Dendritic cell treated with granulocyte-macrophage colony-stimulating factor and Interleukin-4, amounts not matched to agents 40 ng/mL and 50 ng/mL, for 4 days (primary cell): ENCODE data around the gene CACTIN.
A peak's percentile ranks its signal among the peaks of the same experiment; 100 is the strongest.
"Not testable (repeated sequence)": the region's sequence is repeated elsewhere in the genome, so short reads cannot be mapped to it uniquely, and the experiment has no call there.

ENCODE experiments used
- H3K27ac Mint-ChIP-seq: one replicate; pipeline ENCODE4 v1.8.0; 2022; ENCODE audit warnings: mild to moderate bottlenecking, mixed read lengths
- H3K27me3 Mint-ChIP-seq: one replicate; pipeline ENCODE4 v1.8.0; 2022; ENCODE audit warnings: mild to moderate bottlenecking, mixed read lengths
- H3K36me3 Mint-ChIP-seq: one replicate; pipeline ENCODE4 v1.8.0; 2022; ENCODE audit warnings: low read depth, mixed read lengths
- H3K4me1 Mint-ChIP-seq: one replicate; pipeline ENCODE4 v1.8.0; 2022; ENCODE audit warnings: low read depth, mixed read lengths
- H3K4me3 Mint-ChIP-seq: one replicate; pipeline ENCODE4 v1.8.0; 2022; ENCODE audit warnings: mild to moderate bottlenecking, moderate library complexity, mixed read lengths
- H3K9me3 Mint-ChIP-seq: one replicate; pipeline ENCODE4 v1.8.0; 2022; ENCODE audit warnings: mixed read lengths
- intact Hi-C: fragments of 100-400 bp; cut with micrococcal nuclease; formaldehyde crosslinking; loops from one replicate; pipeline ENCODE4 v1.15.0; 2022

Gene CACTIN

DNA sequence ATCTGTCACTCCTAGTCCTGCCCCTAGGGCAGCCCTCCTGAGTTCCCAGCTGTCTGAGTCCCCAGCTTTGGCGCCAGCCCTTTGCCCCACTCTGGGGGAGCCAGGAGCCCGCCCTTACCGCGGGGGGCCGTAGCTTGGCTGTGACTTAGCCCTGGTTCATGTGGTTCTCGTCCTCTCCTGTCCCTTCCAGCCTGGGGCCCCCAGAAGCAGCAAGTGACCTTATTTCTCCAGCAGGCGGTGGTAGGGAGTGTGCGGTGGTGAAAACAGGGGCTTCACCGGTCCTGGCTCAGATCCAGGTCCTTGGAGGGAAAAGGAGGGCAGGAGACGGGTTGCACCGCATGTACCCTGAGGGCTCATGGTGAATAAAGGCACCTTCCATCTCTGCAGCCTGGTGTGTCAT, 33.4 kb downstream of the CACTIN start:
- intact Hi-C loops: no loop called here
- no peaks in the 10 kb centered on the region for H3K9me3 Mint-ChIP-seq
- H3K4me1 Mint-ChIP-seq: no peaks in the 10 kb centered on the region
- no peaks in the 10 kb centered on the region for H3K36me3 Mint-ChIP-seq
- peaks cover 55% of the 10 kb centered on the region for H3K27me3 Mint-ChIP-seq
- H3K27ac Mint-ChIP-seq: no peak overlapping the region
- no peak overlapping the region for H3K4me3 Mint-ChIP-seq

DNA sequence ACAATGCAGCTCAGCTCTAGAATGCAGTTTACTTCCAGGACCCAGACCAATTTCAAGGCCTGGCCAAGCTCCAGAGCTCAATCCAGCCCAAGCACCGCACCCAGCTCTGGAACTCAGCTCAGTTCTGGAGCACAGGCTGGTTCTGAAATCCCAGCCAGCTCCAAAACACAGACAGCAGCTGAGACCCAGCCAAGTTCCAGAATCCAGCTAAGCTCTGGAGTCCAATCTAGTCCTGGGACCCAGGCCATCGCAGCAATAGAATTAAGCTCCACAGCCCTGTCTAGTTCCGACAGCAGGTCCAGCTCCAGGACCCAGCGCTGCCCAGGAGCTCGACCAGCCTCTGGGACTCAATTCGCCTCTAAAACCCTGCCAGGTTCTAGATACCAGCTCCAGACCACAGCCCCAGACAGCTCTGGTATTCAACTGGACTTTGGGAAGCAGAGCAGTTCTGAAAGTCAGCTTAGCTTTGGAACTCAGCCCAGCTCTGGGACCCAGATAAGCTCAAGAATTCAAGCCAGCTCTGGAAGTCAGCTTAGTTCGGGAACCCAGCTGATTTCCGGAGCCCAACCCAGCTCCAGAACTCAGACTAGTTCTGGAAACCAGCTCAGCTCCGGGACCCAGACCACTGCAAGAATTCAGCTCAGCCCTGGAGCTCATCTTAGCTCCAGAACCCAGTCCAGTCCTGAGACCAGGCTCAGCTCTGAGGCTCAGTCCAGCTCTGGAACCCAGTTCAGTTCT, 34.5 kb downstream of the CACTIN start:
- Mint-ChIP-seq H3K4me1 (no peaks in the 10 kb centered on the region), H3K9me3 (no peaks in the 10 kb centered on the region), H3K27ac (no peak overlapping the region), H3K4me3 (no peak overlapping the region), H3K27me3 (peaks cover 60% of the 10 kb centered on the region), H3K36me3 (no peaks in the 10 kb centered on the region)
- intact Hi-C loops: no loop called here

GRCh38 chr19:3590991-3591659, 35.5 kb downstream of the CACTIN start:
- no peak overlapping the region for H3K4me3 Mint-ChIP-seq
- H3K36me3 Mint-ChIP-seq: no peaks in the 10 kb centered on the region
- H3K4me1 Mint-ChIP-seq: no peaks in the 10 kb centered on the region
- peaks cover 69% of the 10 kb centered on the region for H3K27me3 Mint-ChIP-seq
- H3K27ac Mint-ChIP-seq: no peak overlapping the region
- intact Hi-C loops: no loop called here
- no peaks in the 10 kb centered on the region for H3K9me3 Mint-ChIP-seq

DNA sequence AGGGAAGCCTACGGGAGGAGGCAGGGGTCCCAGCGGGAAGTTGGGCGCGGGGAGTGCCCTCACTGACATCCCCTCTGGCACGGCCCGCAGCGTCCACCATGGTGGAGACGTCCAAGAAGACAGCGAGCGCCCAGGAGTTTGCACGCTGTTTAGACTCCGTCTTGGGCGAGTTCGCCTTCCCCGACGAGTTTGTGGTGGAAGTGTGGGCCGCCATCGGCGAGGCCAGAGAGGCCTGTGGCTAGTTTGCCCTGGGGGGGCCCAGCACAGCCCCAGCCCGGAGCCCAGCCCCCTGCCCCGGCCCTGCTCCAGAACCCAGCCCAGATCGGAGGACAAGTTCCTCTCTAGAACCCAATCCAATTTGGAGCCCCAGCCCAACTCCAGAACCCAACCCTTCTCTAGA, 36.6 kb downstream of the CACTIN start:
- Mint-ChIP-seq H3K4me3 (no peak overlapping the region), H3K27me3 (peaks cover 72% of the 10 kb centered on the region), H3K9me3 (no peaks in the 10 kb centered on the region), H3K27ac (no peak overlapping the region), H3K4me1 (no peaks in the 10 kb centered on the region), H3K36me3 (no peaks in the 10 kb centered on the region)
- intact Hi-C loops: no loop called here

GRCh38 chr19:3589439-3589838, 37.2 kb downstream of the CACTIN start:
- intact Hi-C loops: no loop called here
- Mint-ChIP-seq H3K9me3 (no peaks in the 10 kb centered on the region), H3K27ac (no peak overlapping the region), H3K36me3 (no peaks in the 10 kb centered on the region), H3K4me1 (no peaks in the 10 kb centered on the region), H3K4me3 (no peak overlapping the region), H3K27me3 (peaks cover 73% of the 10 kb centered on the region)

DNA sequence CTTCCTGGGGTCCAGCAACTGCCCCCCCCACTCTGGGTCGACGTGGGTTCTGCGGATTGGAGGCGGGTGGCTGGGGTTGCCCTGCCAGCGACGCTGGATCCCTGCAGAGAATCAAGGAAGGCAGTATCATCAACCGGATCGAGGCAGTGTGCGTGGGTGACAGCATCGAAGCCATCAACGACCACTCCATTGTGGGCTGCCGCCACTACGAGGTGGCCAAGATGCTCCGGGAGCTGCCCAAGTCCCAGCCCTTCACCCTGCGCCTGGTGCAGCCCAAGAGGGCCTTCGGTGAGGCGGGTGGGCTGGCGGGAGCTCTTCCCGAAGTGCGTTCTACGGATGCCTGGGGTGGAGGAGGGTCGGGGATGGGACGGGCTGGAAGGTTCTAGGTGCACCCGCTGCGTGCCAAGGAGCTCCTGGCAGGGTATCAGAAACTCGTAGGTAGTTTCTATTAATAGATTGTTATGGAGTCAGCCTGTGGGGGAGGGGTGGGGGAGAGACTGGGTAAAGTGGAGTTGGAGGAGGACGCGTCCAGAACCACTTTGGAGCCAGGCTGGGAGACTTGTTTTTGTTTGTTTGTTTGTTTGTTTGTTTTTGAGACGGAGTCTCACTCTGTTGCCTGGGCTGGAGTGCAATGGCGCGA, 39.8 kb downstream of the CACTIN start:
- Mint-ChIP-seq H3K9me3 (no peaks in the 10 kb centered on the region), H3K4me1 (no peaks in the 10 kb centered on the region), H3K4me3 (no peak overlapping the region), H3K27ac (no peak overlapping the region), H3K27me3 (peaks cover 59% of the 10 kb centered on the region), H3K36me3 (no peaks in the 10 kb centered on the region)
- intact Hi-C loops: no loop called here

GRCh38 chr19:3586127-3586626, 40.4 kb downstream of the CACTIN start:
- no peak overlapping the region for H3K27ac Mint-ChIP-seq
- peak overlapping the region; percentile 37 for H3K4me3 Mint-ChIP-seq
- no peaks in the 10 kb centered on the region for H3K9me3 Mint-ChIP-seq
- no peaks in the 10 kb centered on the region for H3K36me3 Mint-ChIP-seq
- intact Hi-C loops: no loop called here
- peaks cover 53% of the 10 kb centered on the region for H3K27me3 Mint-ChIP-seq
- peaks cover under 1% of the 10 kb centered on the region for H3K4me1 Mint-ChIP-seq

DNA sequence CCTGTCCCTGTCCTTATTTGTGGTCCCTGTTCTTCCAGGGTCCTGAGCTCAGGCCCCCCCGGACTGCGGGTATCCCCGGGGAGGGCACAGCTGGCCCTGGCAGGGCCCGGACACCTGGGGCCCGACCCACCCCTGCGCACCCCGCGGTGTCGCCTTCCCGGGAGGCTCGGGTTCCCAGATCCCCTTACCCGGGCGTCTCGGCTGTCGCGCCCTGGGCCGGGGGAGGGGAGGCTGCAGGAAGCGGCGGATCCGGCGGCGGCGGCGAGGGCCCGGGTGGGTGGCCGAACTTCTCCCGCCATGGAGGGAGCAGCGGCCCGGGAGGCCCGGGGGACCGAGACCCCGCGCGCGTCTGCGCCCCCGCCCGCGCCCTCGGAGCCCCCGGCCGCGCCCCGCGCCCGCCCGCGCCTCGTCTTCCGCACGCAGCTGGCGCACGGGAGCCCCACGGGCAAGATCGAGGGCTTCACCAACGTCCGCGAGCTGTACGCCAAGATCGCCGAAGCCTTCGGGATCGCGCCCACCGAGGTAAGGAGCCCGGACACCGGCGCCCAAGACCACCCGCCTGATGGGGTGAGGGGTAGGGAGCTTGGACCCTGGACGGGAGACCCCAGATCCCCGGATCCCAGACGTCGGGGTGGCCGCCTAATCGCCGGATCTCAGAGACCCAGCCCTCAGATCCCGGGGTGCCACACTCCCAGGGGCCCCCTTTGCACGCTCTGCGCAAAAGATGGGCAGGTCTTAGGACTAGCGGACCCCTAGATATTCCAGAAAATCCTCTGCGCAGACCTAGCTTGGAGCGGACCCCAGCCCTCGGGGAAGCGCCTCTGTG, 41.1 kb downstream of the CACTIN start, which contains the start of gene GIPC3:
GIPC3 (plus strand) TSS at position 178 of the 826 bp plus-strand sequence; CDS start at position 298, 120 bp downstream.
- no peaks in the 10 kb centered on the region for H3K9me3 Mint-ChIP-seq
- peaks cover 7% of the 10 kb centered on the region for H3K4me1 Mint-ChIP-seq
- peak within 1 kb of the TSS; percentile 37 for H3K4me3 Mint-ChIP-seq
- H3K27ac Mint-ChIP-seq: no peak within 1 kb of the TSS
- peaks cover 48% of the 10 kb centered on the region for H3K27me3 Mint-ChIP-seq
- no peaks in the 10 kb centered on the region for H3K36me3 Mint-ChIP-seq
- intact Hi-C loops: no loop called here

DNA sequence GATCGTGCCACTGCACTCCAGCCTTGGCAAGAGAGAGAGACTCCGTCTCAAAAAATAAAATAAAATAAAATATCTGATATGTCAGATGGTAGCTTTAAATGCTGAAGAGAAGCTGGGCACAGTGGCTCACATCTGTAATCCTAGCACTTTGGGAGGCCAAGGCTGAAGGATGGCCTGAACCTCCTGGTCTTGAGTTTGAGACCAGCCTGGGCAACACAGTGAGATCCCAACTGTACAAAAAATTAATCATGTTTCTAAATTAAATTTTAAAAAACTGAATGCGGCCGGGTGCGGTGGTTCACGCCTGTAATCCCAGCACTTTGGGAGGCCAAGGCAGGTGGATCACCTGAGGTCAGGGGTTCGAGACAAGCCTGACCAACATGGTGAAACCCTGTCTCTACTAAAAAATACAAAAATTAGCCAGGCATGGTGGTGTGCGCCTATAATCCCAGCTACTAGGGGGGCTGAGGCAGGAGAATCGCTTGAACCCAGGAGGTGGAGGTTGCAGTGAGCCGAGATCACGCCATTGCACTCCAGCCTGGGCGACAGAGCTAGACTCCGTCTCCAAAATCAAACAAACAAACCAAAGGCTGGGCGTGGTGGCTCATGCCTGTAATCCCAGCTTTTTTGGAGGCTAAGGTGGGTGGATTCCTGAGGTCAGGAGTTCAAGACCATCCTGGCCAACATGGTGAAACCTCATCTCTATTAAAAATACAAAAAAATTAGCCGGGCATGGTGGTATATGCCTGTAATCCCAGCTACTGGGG, 42.4 kb downstream of the CACTIN start:
- H3K4me3 Mint-ChIP-seq, H3K36me3 Mint-ChIP-seq, intact Hi-C loops, H3K27ac Mint-ChIP-seq, H3K9me3 Mint-ChIP-seq: not testable (repeated sequence)
- Mint-ChIP-seq H3K27me3 (peaks cover 45% of the 10 kb centered on the region), H3K4me1 (peaks cover 20% of the 10 kb centered on the region)

DNA sequence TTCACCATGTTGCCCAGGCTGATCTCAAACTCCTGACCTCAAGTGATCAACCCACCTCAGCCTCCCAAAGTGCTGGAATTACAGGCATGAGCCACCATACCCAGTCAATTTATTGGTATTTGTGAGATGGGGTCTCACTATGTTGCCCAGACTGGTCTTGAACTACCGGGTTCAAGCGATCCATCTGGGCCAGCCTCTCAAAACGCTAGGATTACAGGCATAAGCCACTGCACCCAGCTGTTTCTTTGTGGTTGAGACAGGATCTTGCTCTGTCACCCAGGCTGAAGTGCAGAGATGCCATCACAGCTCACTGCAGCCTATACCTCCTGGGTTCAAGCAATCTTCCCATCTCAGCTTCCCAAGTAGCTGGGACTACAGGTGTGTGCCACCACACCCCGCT, 44.8 kb downstream of the CACTIN start:
- H3K4me1 Mint-ChIP-seq: peaks cover 29% of the 10 kb centered on the region
- peaks cover 29% of the 10 kb centered on the region for H3K27me3 Mint-ChIP-seq
- H3K27ac Mint-ChIP-seq, H3K9me3 Mint-ChIP-seq, H3K4me3 Mint-ChIP-seq, intact Hi-C loops: not testable (repeated sequence)
- peaks cover 24% of the 10 kb centered on the region for H3K36me3 Mint-ChIP-seq

DNA sequence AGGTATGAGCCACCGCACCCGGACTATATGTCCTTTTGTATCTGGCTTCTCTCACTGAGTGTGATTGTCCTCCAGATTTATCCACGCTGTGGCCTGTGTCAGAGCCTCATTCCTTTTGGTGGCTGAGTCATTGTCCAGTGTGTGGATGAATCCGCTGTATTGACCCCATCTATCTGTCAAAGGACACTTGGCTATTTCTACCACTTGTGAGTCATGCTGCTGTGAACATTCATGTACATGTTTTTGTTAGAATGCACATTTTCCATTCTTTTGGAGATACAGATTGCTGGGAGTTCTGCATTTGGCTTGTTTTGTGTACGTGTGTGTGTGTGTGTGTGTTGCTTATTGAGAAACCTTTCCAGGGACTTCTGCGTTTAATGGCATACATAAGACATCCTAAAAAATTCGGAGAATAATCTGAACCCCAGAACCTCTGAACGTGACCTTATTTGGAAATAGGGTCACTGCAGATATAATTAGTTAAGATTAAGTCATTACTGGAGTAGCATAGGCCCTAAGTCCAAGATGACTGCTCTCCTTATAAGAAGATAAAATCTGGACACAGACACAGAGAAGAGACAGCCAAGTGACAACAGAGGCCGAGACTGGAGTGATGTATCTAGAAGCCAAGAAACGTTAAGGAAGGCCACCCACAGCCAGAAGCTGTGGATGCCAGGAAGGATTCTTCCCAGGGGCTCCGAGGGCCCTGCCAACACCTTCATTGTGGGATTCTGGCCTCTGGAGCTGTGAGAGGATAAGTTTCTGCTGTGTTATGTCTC, 46.2 kb downstream of the CACTIN start:
- intact Hi-C loops: no loop called here
- peaks cover 39% of the 10 kb centered on the region for H3K36me3 Mint-ChIP-seq
- H3K4me3 Mint-ChIP-seq: no peak overlapping the region
- no peaks in the 10 kb centered on the region for H3K9me3 Mint-ChIP-seq
- H3K27me3 Mint-ChIP-seq: peaks cover 16% of the 10 kb centered on the region
- H3K4me1 Mint-ChIP-seq: peaks cover 42% of the 10 kb centered on the region
- peak overlapping the region; percentile 52 for H3K27ac Mint-ChIP-seq

GRCh38 chr19:3578390-3578789, 48.2 kb downstream of the CACTIN start:
- Mint-ChIP-seq H3K36me3 (peaks cover 58% of the 10 kb centered on the region), H3K4me3 (no peak overlapping the region), H3K27ac (no peak overlapping the region), H3K9me3 (no peaks in the 10 kb centered on the region), H3K27me3 (peaks cover 3% of the 10 kb centered on the region), H3K4me1 (peaks cover 58% of the 10 kb centered on the region)
- intact Hi-C loops: no loop called here
